ENCODE data around the gene SUPT3H. TPM values are rescaled to one million over a fixed set of nuclear protein-coding genes. Genes with fewer than 3 reads are reported as not detected.

Gene SUPT3H
- total and polyA plus RNA-seq, 2 donors (not counting 1 experiment from before 2014, with no cell fraction given) = 5.5 to 12.4 TPM

- TF ChIP-seq EZH2 (IDR thresholded peaks at IDR 0.05; ENCODE audit: borderline replicate concordance, insufficient read depth, low read depth, low read length, poor library complexity, severe bottlenecking) = no peak
- TF ChIP-seq, protein P1, sequence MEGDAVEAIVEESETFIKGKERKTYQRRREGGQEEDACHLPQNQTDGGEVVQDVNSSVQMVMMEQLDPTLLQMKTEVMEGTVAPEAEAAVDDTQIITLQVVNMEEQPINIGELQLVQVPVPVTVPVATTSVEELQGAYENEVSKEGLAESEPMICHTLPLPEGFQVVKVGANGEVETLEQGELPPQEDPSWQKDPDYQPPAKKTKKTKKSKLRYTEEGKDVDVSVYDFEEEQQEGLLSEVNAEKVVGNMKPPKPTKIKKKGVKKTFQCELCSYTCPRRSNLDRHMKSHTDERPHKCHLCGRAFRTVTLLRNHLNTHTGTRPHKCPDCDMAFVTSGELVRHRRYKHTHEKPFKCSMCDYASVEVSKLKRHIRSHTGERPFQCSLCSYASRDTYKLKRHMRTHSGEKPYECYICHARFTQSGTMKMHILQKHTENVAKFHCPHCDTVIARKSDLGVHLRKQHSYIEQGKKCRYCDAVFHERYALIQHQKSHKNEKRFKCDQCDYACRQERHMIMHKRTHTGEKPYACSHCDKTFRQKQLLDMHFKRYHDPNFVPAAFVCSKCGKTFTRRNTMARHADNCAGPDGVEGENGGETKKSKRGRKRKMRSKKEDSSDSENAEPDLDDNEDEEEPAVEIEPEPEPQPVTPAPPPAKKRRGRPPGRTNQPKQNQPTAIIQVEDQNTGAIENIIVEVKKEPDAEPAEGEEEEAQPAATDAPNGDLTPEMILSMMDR (IDR thresholded peaks at IDR 0.05) = no peak
- ChIA-PET CTCF (no interaction called here), POLR2A (no interaction called here)
- Histone ChIP-seq H3K4me1 (ENCODE audit: control insufficient read depth in 2 of 2, insufficient read depth in 2 of 2, low read length in 2 of 2) (no peaks in the 10 kb centered on the region), H3K4me2 (replicated peaks; ENCODE audit: low read depth, low read length, poor library complexity, severe bottlenecking) (no peak overlapping the region), H2AFZ (ENCODE audit: insufficient read depth, low read depth, low read length, poor library complexity, severe bottlenecking) (no peak overlapping the region), H3K27me3 (replicated peaks in 1 of 4; ENCODE audit: control extremely low read depth in 1 of 4, control insufficient read depth in 3 of 4, insufficient read depth in 4 of 4, low read length in 3 of 4) (no peaks in the 10 kb centered on the region), H3K9ac (ENCODE audit: low read length) (no peak overlapping the region), H4K20me1 (ENCODE audit: control insufficient read depth, insufficient read depth, low read length, poor library complexity, severe bottlenecking) (no peaks in the 10 kb centered on the region), H3K79me2 (ENCODE audit: control insufficient read depth, insufficient read depth, low read length) (no peaks in the 10 kb centered on the region), H3K27ac (ENCODE audit: low read length in 2 of 2) (no peak overlapping the region), H3K4me3 (ENCODE audit: control extremely low read depth in 1 of 5, extremely low read depth in 1 of 5, insufficient read depth in 1 of 5, low read depth in 2 of 5, low read length in 4 of 5) (no peak overlapping the region), H3K9me3 (ENCODE audit: control extremely low read depth in 1 of 3, control insufficient read depth in 2 of 3, insufficient read depth in 1 of 3, low read length in 2 of 3) (no peaks in the 10 kb centered on the region), H3K36me3 (replicated peaks in 1 of 2; ENCODE audit: control extremely low read depth in 1 of 2, control insufficient read depth in 1 of 2, extremely low read depth in 1 of 2, insufficient read depth in 2 of 2, low read length in 1 of 2) (no peaks in the 10 kb centered on the region)
- Mint-ChIP-seq H3K27me3 (no peaks in the 10 kb centered on the region), H3K4me3 (no peak overlapping the region), H3K4me1 (no peaks in the 10 kb centered on the region), H3K27ac (no peak overlapping the region), H3K9me3 (ENCODE audit: insufficient read depth) (no peaks in the 10 kb centered on the region)
- no peak for ATAC-seq (ENCODE audit: low read depth)
- WGBS (ENCODE audit: insufficient coverage) = 100% methylated on average over 1 of the region's 3 CpGs
- intact Hi-C loops (cut with micrococcal nuclease) = no loop called here
- DNase-seq = no peak
These were observed 534.0 kb downstream of the SUPT3H start for GRCh38 chr6:44843734-44844133.

- no peaks in the 10 kb centered on the region for H3K4me1 ChIP-seq (ENCODE audit: control insufficient read depth in 2 of 2, insufficient read depth in 2 of 2, low read length in 2 of 2)
- no peak overlapping the region for H2AFZ ChIP-seq (ENCODE audit: insufficient read depth, low read depth, low read length, poor library complexity, severe bottlenecking)
- H3K27ac ChIP-seq (ENCODE audit: low read length in 2 of 2) = no peak overlapping the region
- no CpG with 5 or more reads among the region's 3 CpGs for whole genome bisulfite sequencing (ENCODE audit: insufficient coverage)
- no peak for TF ChIP-seq EZH2 (IDR thresholded peaks at IDR 0.05; ENCODE audit: borderline replicate concordance, insufficient read depth, low read depth, low read length, poor library complexity, severe bottlenecking)
- TF ChIP-seq, protein P1 (IDR thresholded peaks at IDR 0.05) = no peak
- ChIA-PET CTCF (no interaction called here), POLR2A (no interaction called here)
- H3K9ac ChIP-seq (ENCODE audit: low read length) = no peak overlapping the region
- H3K4me3 ChIP-seq (ENCODE audit: control extremely low read depth in 1 of 5, extremely low read depth in 1 of 5, insufficient read depth in 1 of 5, low read depth in 2 of 5, low read length in 4 of 5) = no peak overlapping the region
- H3K79me2 ChIP-seq (ENCODE audit: control insufficient read depth, insufficient read depth, low read length) = no peaks in the 10 kb centered on the region
- no peaks in the 10 kb centered on the region for H4K20me1 ChIP-seq (ENCODE audit: control insufficient read depth, insufficient read depth, low read length, poor library complexity, severe bottlenecking)
- Mint-ChIP-seq H3K4me3 (no peak overlapping the region), H3K9me3 (ENCODE audit: insufficient read depth) (no peaks in the 10 kb centered on the region), H3K4me1 (no peaks in the 10 kb centered on the region), H3K27me3 (no peaks in the 10 kb centered on the region), H3K27ac (no peak overlapping the region)
- H3K27me3 ChIP-seq (replicated peaks in 1 of 4; ENCODE audit: control extremely low read depth in 1 of 4, control insufficient read depth in 3 of 4, insufficient read depth in 4 of 4, low read length in 3 of 4) = no peaks in the 10 kb centered on the region
- H3K9me3 ChIP-seq (ENCODE audit: control extremely low read depth in 1 of 3, control insufficient read depth in 2 of 3, insufficient read depth in 1 of 3, low read length in 2 of 3) = no peaks in the 10 kb centered on the region
- no peak overlapping the region for H3K4me2 ChIP-seq (replicated peaks; ENCODE audit: low read depth, low read length, poor library complexity, severe bottlenecking)
- no peak for DNase-seq
- intact Hi-C loops (cut with micrococcal nuclease) = no loop called here
- H3K36me3 ChIP-seq (replicated peaks in 1 of 2; ENCODE audit: control extremely low read depth in 1 of 2, control insufficient read depth in 1 of 2, extremely low read depth in 1 of 2, insufficient read depth in 2 of 2, low read length in 1 of 2) = no peaks in the 10 kb centered on the region
- no peak for ATAC-seq (ENCODE audit: low read depth)
These were observed 535.1 kb downstream of the SUPT3H start for GRCh38 chr6:44842616-44843015.

Data from B cell (primary cell).